RWPE2 (cell line): ENCODE measurements around the gene PSORS1C1.
"Not testable (repeated sequence)": the region's sequence is repeated elsewhere in the genome, so short reads cannot be mapped to it uniquely, and the experiment has no call there.

Experiments
- ATAC-seq: fragments of 200-7000 bp; cut with Tn5 transposase; 3 replicates; pipeline ENCODE4 v1.9.1; 2021; ENCODE audit warnings: low read depth
- DNase-seq: peaks from one replicate; pipeline ENCODE4 v3.0.0-alpha.2; 2020; ENCODE audit warnings: low spot score
- H3K27ac ChIP-seq: fragments of 450-650 bp; 2 replicates; pipeline ENCODE4 v1.5.1; 2017; ENCODE audit warnings: mild to moderate bottlenecking; ENCODE audit not compliant: poor library complexity, severe bottlenecking
- H3K27me3 ChIP-seq: fragments of 250-450 bp; sonication (Bioruptor Pico); 2 replicates; pipeline ENCODE4 v1.5.1; 2021; ENCODE audit warnings: mild to moderate bottlenecking, moderate library complexity; ENCODE audit not compliant: insufficient read depth, poor library complexity, severe bottlenecking
- H3K36me3 ChIP-seq: fragments of 250-450 bp; sonication (Bioruptor Pico); 2 replicates; pipeline ENCODE4 v1.5.1; 2020; ENCODE audit warnings: low read depth, mild to moderate bottlenecking, moderate library complexity
- H3K4me1 ChIP-seq: fragments of 250-450 bp; sonication (Bioruptor Pico); 2 replicates; pipeline ENCODE4 v1.5.1; 2021; ENCODE audit warnings: mild to moderate bottlenecking, moderate library complexity; ENCODE audit not compliant: insufficient read depth, poor library complexity, severe bottlenecking
- H3K4me3 ChIP-seq: fragments of 250-450 bp; sonication (Bioruptor Pico); 2 replicates; pipeline ENCODE4 v1.5.1; 2021; ENCODE audit warnings: mild to moderate bottlenecking, moderate library complexity; ENCODE audit not compliant: severe bottlenecking
- H3K9me3 ChIP-seq: fragments of 250-450 bp; sonication (Bioruptor Pico); 2 replicates; pipeline ENCODE4 v1.5.1; 2021; ENCODE audit warnings: mild to moderate bottlenecking, moderate library complexity; ENCODE audit not compliant: severe bottlenecking
- TF ChIP-seq, protein P1 (sequence below): fragments of 450-650 bp; IDR thresholded peaks from one replicate; pipeline ENCODE4 v1.5.1; 2017; ENCODE audit warnings: mild to moderate bottlenecking, moderate library complexity; ENCODE audit not compliant: poor library complexity, severe bottlenecking

Gene PSORS1C1

DNA sequence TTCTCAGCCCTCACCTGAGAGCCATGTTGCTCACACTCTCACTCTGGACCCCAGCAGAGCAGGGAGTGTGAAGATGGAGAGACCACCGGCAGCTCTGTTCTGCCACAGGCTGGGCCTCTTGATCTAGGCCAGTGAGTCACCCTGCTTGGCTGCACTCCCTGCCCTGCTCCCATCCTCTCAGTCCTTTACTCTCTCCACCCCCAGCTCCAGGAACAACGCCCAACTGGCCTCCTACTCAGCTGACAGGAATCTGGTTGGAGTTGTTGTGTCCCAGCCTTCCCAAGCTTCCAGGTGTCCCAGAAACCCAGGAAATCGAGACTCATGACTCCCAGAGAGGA lies at the start of gene PSORS1C1:
Gene PSORS1C1 (plus strand): TSS at position 260 of the 338 bp plus-strand sequence. CDS start 14,833 bp downstream, outside the sequence.
- Histone ChIP-seq H3K4me3 (peak within 1 kb of the TSS; percentile 27), H3K9me3 (no peaks in the 10 kb centered on the region), H3K4me1 (peaks cover 16% of the 10 kb centered on the region), H3K27ac (peak within 1 kb of the TSS; percentile 92), H3K27me3 (no peaks in the 10 kb centered on the region), H3K36me3 (no peaks in the 10 kb centered on the region; the same call in 1 of the 2 replicates)
- peak; percentile 94 for DNase-seq
- TF ChIP-seq, protein P1, sequence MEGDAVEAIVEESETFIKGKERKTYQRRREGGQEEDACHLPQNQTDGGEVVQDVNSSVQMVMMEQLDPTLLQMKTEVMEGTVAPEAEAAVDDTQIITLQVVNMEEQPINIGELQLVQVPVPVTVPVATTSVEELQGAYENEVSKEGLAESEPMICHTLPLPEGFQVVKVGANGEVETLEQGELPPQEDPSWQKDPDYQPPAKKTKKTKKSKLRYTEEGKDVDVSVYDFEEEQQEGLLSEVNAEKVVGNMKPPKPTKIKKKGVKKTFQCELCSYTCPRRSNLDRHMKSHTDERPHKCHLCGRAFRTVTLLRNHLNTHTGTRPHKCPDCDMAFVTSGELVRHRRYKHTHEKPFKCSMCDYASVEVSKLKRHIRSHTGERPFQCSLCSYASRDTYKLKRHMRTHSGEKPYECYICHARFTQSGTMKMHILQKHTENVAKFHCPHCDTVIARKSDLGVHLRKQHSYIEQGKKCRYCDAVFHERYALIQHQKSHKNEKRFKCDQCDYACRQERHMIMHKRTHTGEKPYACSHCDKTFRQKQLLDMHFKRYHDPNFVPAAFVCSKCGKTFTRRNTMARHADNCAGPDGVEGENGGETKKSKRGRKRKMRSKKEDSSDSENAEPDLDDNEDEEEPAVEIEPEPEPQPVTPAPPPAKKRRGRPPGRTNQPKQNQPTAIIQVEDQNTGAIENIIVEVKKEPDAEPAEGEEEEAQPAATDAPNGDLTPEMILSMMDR = no peak
- ATAC-seq = peak; percentile 97

GRCh38 chr6:31065556-31065955 lies 49.0 kb upstream of the PSORS1C1 start:
- Histone ChIP-seq H3K4me3 (no peak overlapping the region), H3K4me1 (peaks cover 4% of the 10 kb centered on the region), H3K27me3 (no peaks in the 10 kb centered on the region), H3K9me3 (no peaks in the 10 kb centered on the region), H3K36me3 (no peaks in the 10 kb centered on the region), H3K27ac (no peak overlapping the region)
- ATAC-seq = no peak
- TF ChIP-seq, protein P1 = no peak
- DNase-seq = no peak

- not testable (repeated sequence) for ATAC-seq, H3K9me3 ChIP-seq, H3K36me3 ChIP-seq, H3K27ac ChIP-seq, H3K4me1 ChIP-seq, H3K4me3 ChIP-seq, H3K27me3 ChIP-seq, DNase-seq
Observed at GRCh38 chr6:31067028-31067427, 47.6 kb upstream of the PSORS1C1 start.

DNA sequence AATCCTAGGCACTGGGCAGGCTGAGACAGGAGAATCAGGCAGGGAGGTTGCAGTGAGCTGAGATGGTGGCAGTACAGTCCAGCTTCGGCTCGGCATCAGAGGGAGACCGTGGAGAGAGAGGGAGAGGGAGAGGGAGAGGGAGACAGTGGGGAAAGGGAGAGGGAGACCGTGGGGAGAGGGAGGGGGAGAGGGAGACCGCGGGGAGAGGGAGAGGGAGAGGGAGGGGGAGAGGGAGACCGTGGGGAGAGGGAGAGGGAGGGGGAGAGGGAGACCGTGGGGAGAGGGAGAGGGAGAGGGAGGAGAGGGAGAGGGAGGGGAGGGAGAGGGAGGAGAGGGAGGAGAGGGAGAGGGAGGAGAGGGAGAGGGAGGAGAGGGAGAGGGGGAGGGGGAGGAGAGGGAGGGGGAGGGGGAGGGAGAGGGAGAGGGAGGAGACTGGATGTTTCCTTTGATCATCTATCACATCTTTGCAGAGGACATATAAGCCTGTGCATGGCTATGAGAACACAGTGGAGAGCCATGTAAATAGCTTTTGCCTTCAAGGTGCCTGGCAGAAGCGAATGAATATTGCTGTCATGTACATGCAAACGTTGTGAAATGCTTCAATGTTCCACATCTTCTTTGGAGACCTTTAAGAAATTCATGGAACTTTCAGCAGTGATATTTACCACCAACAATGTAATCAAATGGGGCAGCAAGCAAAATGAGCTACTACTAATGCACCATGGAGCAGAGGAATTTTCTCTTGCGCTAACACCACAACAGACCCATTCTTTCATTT lies 46.5 kb upstream of the PSORS1C1 start:
- not testable (repeated sequence) for H3K9me3 ChIP-seq, H3K27ac ChIP-seq, H3K27me3 ChIP-seq, H3K36me3 ChIP-seq, ATAC-seq, DNase-seq, H3K4me3 ChIP-seq
- H3K4me1 ChIP-seq = peaks cover 10% of the 10 kb centered on the region

GRCh38 chr6:31068669-31069340 lies 45.8 kb upstream of the PSORS1C1 start:
- peak; percentile 77 for ATAC-seq
- Histone ChIP-seq H3K27ac (no peak overlapping the region), H3K9me3 (no peaks in the 10 kb centered on the region), H3K4me3 (no peak overlapping the region), H3K27me3 (no peaks in the 10 kb centered on the region), H3K4me1 (peaks cover 10% of the 10 kb centered on the region), H3K36me3 (no peaks in the 10 kb centered on the region)
- TF ChIP-seq, protein P1 = peak; percentile 93
- DNase-seq = no peak
